ENCODE results near the gene EIF2S1. TPM values are rescaled to one million over a fixed set of nuclear protein-coding genes. Genes with fewer than 3 reads are reported as not detected.

EIF2S1 gene
- polyA plus RNA-seq, 2 of the 4 experiments (the other 2 are of a cell fraction) = 385 to 393 TPM

- no peak for DNase-seq (ENCODE audit: low read depth in 1 of 2, low spot score in 1 of 2)
- H3K4me3 ChIP-seq = no peak overlapping the region
- FAIRE-seq = no peak
- TF ChIP-seq TFCP2L1 (CRISPR knock-in tag; IDR thresholded peaks at IDR 0.05) (no peak), FOXS1 (CRISPR knock-in tag; IDR thresholded peaks at IDR 0.05) (no peak), POLR2AphosphoS2 (conservative IDR thresholded peaks at IDR 0.05; ENCODE audit: low read length) (no peak), HDAC2 (IDR thresholded peaks at IDR 0.05) (no peak), ELK1 (IDR thresholded peaks at IDR 0.05; ENCODE audit: low read depth, low read length) (no peak), CBX2 (IDR thresholded peaks at IDR 0.05; ENCODE audit: borderline replicate concordance, low read depth) (no peak), JUNB (IDR thresholded peaks at IDR 0.05) (no peak), EP300 (IDR thresholded peaks at IDR 0.05) (no peak), ZNF302 (CRISPR knock-in tag; IDR thresholded peaks at IDR 0.05) (no peak), CHD4 (IDR thresholded peaks at IDR 0.05; ENCODE audit: borderline replicate concordance) (no peak), RAD21 (conservative IDR thresholded peaks at IDR 0.05 in 1 of 2, IDR thresholded peaks at IDR 0.05 in 1 of 2) (no peak), TP53 (CRISPR knock-in tag; IDR thresholded peaks at IDR 0.05) (no peak), USF2 (IDR thresholded peaks at IDR 0.05) (no peak), MYC (IDR thresholded peaks at IDR 0.05; ENCODE audit: borderline replicate concordance, low read length) (no peak), CHD2 (IDR thresholded peaks at IDR 0.05; ENCODE audit: low read length, partially characterized antibody) (no peak)
- TF ChIP-seq, protein P1, sequence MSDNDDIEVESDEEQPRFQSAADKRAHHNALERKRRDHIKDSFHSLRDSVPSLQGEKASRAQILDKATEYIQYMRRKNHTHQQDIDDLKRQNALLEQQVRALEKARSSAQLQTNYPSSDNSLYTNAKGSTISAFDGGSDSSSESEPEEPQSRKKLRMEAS (IDR thresholded peaks at IDR 0.05) = no peak
- TF ChIP-seq, protein P2, sequence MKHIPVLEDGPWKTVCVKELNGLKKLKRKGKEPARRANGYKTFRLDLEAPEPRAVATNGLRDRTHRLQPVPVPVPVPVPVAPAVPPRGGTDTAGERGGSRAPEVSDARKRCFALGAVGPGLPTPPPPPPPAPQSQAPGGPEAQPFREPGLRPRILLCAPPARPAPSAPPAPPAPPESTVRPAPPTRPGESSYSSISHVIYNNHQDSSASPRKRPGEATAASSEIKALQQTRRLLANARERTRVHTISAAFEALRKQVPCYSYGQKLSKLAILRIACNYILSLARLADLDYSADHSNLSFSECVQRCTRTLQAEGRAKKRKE (CRISPR knock-in tag; IDR thresholded peaks at IDR 0.05; ENCODE audit: low read depth) = no peak
- TF ChIP-seq, protein P3, sequence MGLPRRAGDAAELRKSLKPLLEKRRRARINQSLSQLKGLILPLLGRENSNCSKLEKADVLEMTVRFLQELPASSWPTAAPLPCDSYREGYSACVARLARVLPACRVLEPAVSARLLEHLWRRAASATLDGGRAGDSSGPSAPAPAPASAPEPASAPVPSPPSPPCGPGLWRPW (IDR thresholded peaks at IDR 0.05) = no peak
- TF ChIP-seq, protein P4, sequence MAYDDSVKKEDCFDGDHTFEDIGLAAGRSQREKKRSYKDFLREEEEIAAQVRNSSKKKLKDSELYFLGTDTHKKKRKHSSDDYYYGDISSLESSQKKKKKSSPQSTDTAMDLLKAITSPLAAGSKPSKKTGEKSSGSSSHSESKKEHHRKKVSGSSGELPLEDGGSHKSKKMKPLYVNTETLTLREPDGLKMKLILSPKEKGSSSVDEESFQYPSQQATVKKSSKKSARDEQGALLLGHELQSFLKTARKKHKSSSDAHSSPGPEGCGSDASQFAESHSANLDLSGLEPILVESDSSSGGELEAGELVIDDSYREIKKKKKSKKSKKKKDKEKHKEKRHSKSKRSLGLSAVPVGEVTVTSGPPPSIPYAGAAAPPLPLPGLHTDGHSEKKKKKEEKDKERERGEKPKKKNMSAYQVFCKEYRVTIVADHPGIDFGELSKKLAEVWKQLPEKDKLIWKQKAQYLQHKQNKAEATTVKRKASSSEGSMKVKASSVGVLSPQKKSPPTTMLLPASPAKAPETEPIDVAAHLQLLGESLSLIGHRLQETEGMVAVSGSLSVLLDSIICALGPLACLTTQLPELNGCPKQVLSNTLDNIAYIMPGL (CRISPR knock-in tag; IDR thresholded peaks at IDR 0.05; ENCODE audit: borderline replicate concordance) = no peak
- TF ChIP-seq, protein P5, sequence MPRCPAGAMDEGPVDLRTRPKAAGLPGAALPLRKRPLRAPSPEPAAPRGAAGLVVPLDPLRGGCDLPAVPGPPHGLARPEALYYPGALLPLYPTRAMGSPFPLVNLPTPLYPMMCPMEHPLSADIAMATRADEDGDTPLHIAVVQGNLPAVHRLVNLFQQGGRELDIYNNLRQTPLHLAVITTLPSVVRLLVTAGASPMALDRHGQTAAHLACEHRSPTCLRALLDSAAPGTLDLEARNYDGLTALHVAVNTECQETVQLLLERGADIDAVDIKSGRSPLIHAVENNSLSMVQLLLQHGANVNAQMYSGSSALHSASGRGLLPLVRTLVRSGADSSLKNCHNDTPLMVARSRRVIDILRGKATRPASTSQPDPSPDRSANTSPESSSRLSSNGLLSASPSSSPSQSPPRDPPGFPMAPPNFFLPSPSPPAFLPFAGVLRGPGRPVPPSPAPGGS (IDR thresholded peaks at IDR 0.05) = no peak
- no peak overlapping the region for H3K4me2 ChIP-seq
- peaks cover 21% of the 10 kb centered on the region for H3K4me1 ChIP-seq
- ChIA-PET POLR2A (no interaction called here), CTCF (interaction anchor here (0.6 to 10.6 kb wide), 8 partner anchors 11 to 940 kb away, joined by 3 to 109 read pairs (median 4); partner anchors contain the start of genes ATP6V1D and EIF2S1)
- no peaks in the 10 kb centered on the region; the same call in 2 of the 3 replicates for H3K9me3 ChIP-seq
- 87% methylated on average over 8 of the region's 8 CpGs for WGBS (ENCODE audit: missing lambda C conversion rate)
- no peak overlapping the region for H3K27ac ChIP-seq
- ATAC-seq = no peak
These were observed 49.3 kb downstream of the EIF2S1 start for GRCh38 chr14:67409461-67409860.

DNA sequence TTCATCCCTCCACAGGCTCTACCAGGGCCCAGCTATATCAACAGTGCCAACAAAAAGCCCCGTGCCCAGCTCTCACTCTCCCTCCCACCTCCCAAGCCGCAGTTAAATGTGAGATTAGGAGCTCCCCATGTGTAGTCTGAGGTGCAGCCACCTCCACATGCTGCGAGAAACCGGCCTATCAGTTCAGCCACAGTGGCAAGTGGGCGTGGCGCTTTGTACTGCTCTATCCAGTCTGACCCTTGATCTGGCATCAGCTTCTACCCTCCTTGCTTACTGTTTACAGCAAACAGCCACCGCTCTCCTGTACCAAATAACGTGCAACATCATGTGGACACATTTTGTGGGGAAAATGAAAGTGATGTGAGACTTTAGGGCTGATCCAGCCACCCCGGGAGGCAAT, 50.2 kb downstream of the EIF2S1 start:
- no peak overlapping the region for H3K27ac ChIP-seq
- ATAC-seq (no peak), FAIRE-seq (no peak), DNase-seq (ENCODE audit: low read depth in 1 of 2, low spot score in 1 of 2) (no peak)
- POLR2A ChIA-PET = no interaction called here
- CTCF ChIA-PET = interaction anchor here (0.7 to 10.6 kb wide), 8 partner anchors 10 to 293 kb away, joined by 3 to 109 read pairs (median 4); partner anchors contain the start of genes ATP6V1D and EIF2S1
- 95% methylated on average over 9 of the region's 9 CpGs for WGBS (ENCODE audit: missing lambda C conversion rate)
- no peaks in the 10 kb centered on the region; the same call in 2 of the 3 replicates for H3K9me3 ChIP-seq
- peaks cover 26% of the 10 kb centered on the region for H3K4me1 ChIP-seq
- H3K4me2 ChIP-seq = no peak overlapping the region
- no peak overlapping the region for H3K4me3 ChIP-seq
- TF ChIP-seq CBX2 (IDR thresholded peaks at IDR 0.05; ENCODE audit: borderline replicate concordance, low read depth) (no peak), NR3C1 (IDR thresholded peaks at IDR 0.05) (no peak), TFCP2L1 (CRISPR knock-in tag; IDR thresholded peaks at IDR 0.05) (no peak), FOSL2 (IDR thresholded peaks at IDR 0.05) (no peak), FOSL2 (CRISPR knock-in tag; IDR thresholded peaks at IDR 0.05) (no peak), EP300 (IDR thresholded peaks at IDR 0.05) (no peak), HOXA7 (CRISPR knock-in tag; IDR thresholded peaks at IDR 0.05) (no peak), ZC3H11A (IDR thresholded peaks at IDR 0.05) (no peak), RAD21 (conservative IDR thresholded peaks at IDR 0.05 in 1 of 2, IDR thresholded peaks at IDR 0.05 in 1 of 2) (no peak)
- TF ChIP-seq, protein P6, sequence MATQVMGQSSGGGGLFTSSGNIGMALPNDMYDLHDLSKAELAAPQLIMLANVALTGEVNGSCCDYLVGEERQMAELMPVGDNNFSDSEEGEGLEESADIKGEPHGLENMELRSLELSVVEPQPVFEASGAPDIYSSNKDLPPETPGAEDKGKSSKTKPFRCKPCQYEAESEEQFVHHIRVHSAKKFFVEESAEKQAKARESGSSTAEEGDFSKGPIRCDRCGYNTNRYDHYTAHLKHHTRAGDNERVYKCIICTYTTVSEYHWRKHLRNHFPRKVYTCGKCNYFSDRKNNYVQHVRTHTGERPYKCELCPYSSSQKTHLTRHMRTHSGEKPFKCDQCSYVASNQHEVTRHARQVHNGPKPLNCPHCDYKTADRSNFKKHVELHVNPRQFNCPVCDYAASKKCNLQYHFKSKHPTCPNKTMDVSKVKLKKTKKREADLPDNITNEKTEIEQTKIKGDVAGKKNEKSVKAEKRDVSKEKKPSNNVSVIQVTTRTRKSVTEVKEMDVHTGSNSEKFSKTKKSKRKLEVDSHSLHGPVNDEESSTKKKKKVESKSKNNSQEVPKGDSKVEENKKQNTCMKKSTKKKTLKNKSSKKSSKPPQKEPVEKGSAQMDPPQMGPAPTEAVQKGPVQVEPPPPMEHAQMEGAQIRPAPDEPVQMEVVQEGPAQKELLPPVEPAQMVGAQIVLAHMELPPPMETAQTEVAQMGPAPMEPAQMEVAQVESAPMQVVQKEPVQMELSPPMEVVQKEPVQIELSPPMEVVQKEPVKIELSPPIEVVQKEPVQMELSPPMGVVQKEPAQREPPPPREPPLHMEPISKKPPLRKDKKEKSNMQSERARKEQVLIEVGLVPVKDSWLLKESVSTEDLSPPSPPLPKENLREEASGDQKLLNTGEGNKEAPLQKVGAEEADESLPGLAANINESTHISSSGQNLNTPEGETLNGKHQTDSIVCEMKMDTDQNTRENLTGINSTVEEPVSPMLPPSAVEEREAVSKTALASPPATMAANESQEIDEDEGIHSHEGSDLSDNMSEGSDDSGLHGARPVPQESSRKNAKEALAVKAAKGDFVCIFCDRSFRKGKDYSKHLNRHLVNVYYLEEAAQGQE (IDR thresholded peaks at IDR 0.05) = no peak
- TF ChIP-seq, protein P2 (CRISPR knock-in tag; IDR thresholded peaks at IDR 0.05; ENCODE audit: low read depth) = no peak

All from A549 (cell line).